Left lung (tissue), 10 donors: ENCODE data around the gene YEATS4. TPM values are rescaled to one million over a fixed set of nuclear protein-coding genes. Genes with fewer than 3 reads are reported as not detected.

Experiments used
- ATAC-seq: fragments of 200-7000 bp; cut with Tn5 transposase; one replicate; pipeline ENCODE4 v1.9.1; 2020; ENCODE audit warnings: moderate library complexity
- DNase-seq, 4 donors: peaks; one replicate each; pipeline ENCODE4 v3.0.0-alpha.2; 2013 to 2020
- H3K27ac ChIP-seq, 2 donors: fragments of 200-600 bp; sonication (generic) in 1 of 2; one replicate each; pipeline versions ENCODE4 v1.5.0 to v1.8.0; 2020 to 2021
- H3K27me3 ChIP-seq, 2 donors: fragments of 200-600 bp; sonication (generic) in 1 of 2; one replicate each; pipeline versions ENCODE4 v1.5.0 to v1.8.0; 2020 to 2021
- H3K36me3 ChIP-seq, 2 donors: fragments of 200-600 bp; sonication (generic) in 1 of 2; one replicate each; pipeline versions ENCODE4 v1.5.0 to v1.8.0; 2020 to 2021
- H3K4me1 ChIP-seq, 2 donors: fragments of 200-600 bp; one replicate each; pipeline ENCODE4 v1.8.0; 2021
- H3K4me3 ChIP-seq, 2 donors: fragments of 200-600 bp; sonication (generic) in 1 of 2; one replicate each; pipeline versions ENCODE4 v1.5.0 to v1.8.0; 2020 to 2021; ENCODE audit warnings: mild to moderate bottlenecking in 1 of 2
- H3K9me3 ChIP-seq, 2 donors: fragments of 200-600 bp; sonication (generic) in 1 of 2; one replicate each; pipeline versions ENCODE4 v1.5.0 to v1.8.0; 2020 to 2021
- CTCF ChIP-seq, 2 donors: fragments of 200-600 bp; sonication (generic) in 1 of 2; IDR thresholded peaks; one replicate each; pipeline versions ENCODE4 v1.5.0 to v1.8.0; 2021; ENCODE audit warnings: antibody characterized with exemption in 2 of 2
- intact Hi-C, 2 donors: fragments of 100-400 bp; cut with DNase I; formaldehyde crosslinking; loops; one replicate each; pipeline versions ENCODE4 v1.11.2 to v1.14.2; 2022
- polyA plus RNA-seq, 6 donors: library from polyadenylated mRNA; unstranded; fragments of 120-200 nt; gene quantifications; one replicate each; pipeline ENCODE4 v1.2.1, GENCODE V29; 2013; ENCODE audit not compliant: insufficient read length in 6 of 6
- total RNA-seq, 2 donors: library from RNA; stranded (reverse); fragmentation: NEBNext Ultra II Directional; extraction: Animal tissue kit (Norgen Biotek cat#: 25700); gene quantifications; one replicate each; pipeline ENCODE4 v1.2.1, GENCODE V29; 2021
- donor health status: DM: no; HTN: yes; CAD: no.
- donor health status: DM: no; HTN: no; CAD: no.

The YEATS4 gene
- total and polyA plus RNA-seq, 8 donors, result 10.1 to 24.4 (median 21.7) TPM

GRCh38 chr12:69406217-69406616, 46.7 kb downstream of the YEATS4 start:
- Histone ChIP-seq H3K27ac (no peak overlapping the region), H3K4me3 (no peak overlapping the region), H3K9me3 (no peaks in the 10 kb centered on the region), H3K27me3 (no peaks in the 10 kb centered on the region), H3K36me3 (no peaks in the 10 kb centered on the region), H3K4me1 (no peaks in the 10 kb centered on the region)
- ATAC-seq (peak; percentile 23), DNase-seq (no peak)
- TF ChIP-seq CTCF (IDR thresholded peaks at IDR 0.05), result no peak
- intact Hi-C loops, result no loop called here

GRCh38 chr12:69410571-69410970, 51.0 kb downstream of the YEATS4 start:
- Histone ChIP-seq H3K4me3 (no peak overlapping the region), H3K36me3 (no peaks in the 10 kb centered on the region), H3K27me3 (no peaks in the 10 kb centered on the region), H3K9me3 (no peaks in the 10 kb centered on the region), H3K27ac (no peak overlapping the region), H3K4me1 (peaks cover 0 to under 1% of the 10 kb centered on the region in 2 donors)
- intact Hi-C loops, result no loop called here
- DNase-seq, result no peak
- no peak for ATAC-seq
- TF ChIP-seq CTCF (IDR thresholded peaks at IDR 0.05), result no peak

GRCh38 chr12:69412655-69413054, 53.1 kb downstream of the YEATS4 start:
- DNase-seq (no peak), ATAC-seq (no peak)
- no peaks in the 10 kb centered on the region for H3K27me3 ChIP-seq
- intact Hi-C loops, result no loop called here
- no peaks in the 10 kb centered on the region for H3K36me3 ChIP-seq
- H3K9me3 ChIP-seq, result no peaks in the 10 kb centered on the region
- H3K4me3 ChIP-seq, result no peak overlapping the region
- peaks cover 0 to 7% of the 10 kb centered on the region in 2 donors for H3K4me1 ChIP-seq
- H3K27ac ChIP-seq, result no peak overlapping the region
- no peak for TF ChIP-seq CTCF (IDR thresholded peaks at IDR 0.05)

GRCh38 chr12:69415471-69416275, 56.1 kb downstream of the YEATS4 start:
- H3K36me3 ChIP-seq, result no peaks in the 10 kb centered on the region
- peaks cover 0 to 7% of the 10 kb centered on the region in 2 donors for H3K4me1 ChIP-seq
- intact Hi-C loops, result no loop called here
- TF ChIP-seq CTCF (IDR thresholded peaks at IDR 0.05), result peak; percentile 53 to 65
- no peak overlapping the region for H3K4me3 ChIP-seq
- DNase-seq (peak in 3 of 4 donors; percentile 72 to 75 (median 73)), ATAC-seq (peak; percentile 96)
- H3K27me3 ChIP-seq, result no peaks in the 10 kb centered on the region
- H3K9me3 ChIP-seq, result no peaks in the 10 kb centered on the region
- peak overlapping the region in 1 of 2 donors; percentile 21 for H3K27ac ChIP-seq

GRCh38 chr12:69417231-69417630, 57.7 kb downstream of the YEATS4 start:
- Histone ChIP-seq H3K27ac (no peak overlapping the region), H3K4me1 (peaks cover 0 to 7% of the 10 kb centered on the region in 2 donors), H3K9me3 (no peaks in the 10 kb centered on the region), H3K27me3 (no peaks in the 10 kb centered on the region), H3K36me3 (no peaks in the 10 kb centered on the region), H3K4me3 (no peak overlapping the region)
- no peak for ATAC-seq
- DNase-seq, result no peak
- intact Hi-C loops, result no loop called here
- no peak for TF ChIP-seq CTCF (IDR thresholded peaks at IDR 0.05)
